B cell (primary cell): ENCODE results near the gene NUMB. TPM values are rescaled to one million over a fixed set of nuclear protein-coding genes. Genes with fewer than 3 reads are reported as not detected.

Source experiments
- ATAC-seq: fragments of 200-7000 bp; cut with Tn5 transposase; one replicate; pipeline ENCODE4 v1.10.0; 2021; ENCODE audit warnings: low read depth, mild to moderate bottlenecking, moderate number of reproducible peaks, moderate library complexity
- CTCF ChIA-PET: fragments of 350-600 bp; sonication (Branson Sonifier 250); formaldehyde crosslinking; loops from one replicate; lab custom pipeline; 2021; ENCODE audit warnings: antibody characterized with exemption, inconsistent platforms; lab: Charles Lee
- POLR2A ChIA-PET: fragments of 350-600 bp; sonication (Branson Sonifier 250); formaldehyde crosslinking; loops from one replicate; lab custom pipeline; 2021; ENCODE audit warnings: antibody characterized with exemption; lab: Charles Lee
- DNase-seq: peaks from one replicate; pipeline ENCODE4 v3.0.0; 2013
- H2AFZ ChIP-seq: 2 replicates; pipeline ENCODE4 v1.6.1; 2012; ENCODE audit warnings: mild to moderate bottlenecking, low read depth, low read length; ENCODE audit not compliant: insufficient read depth, poor library complexity, severe bottlenecking
- H3K27ac ChIP-seq, 2 donors: 1 replicate in 1 of 2; 2 replicates in 1 of 2; pipeline ENCODE4 v1.5.1; 2012 to 2013; ENCODE audit warnings: low read length in 2 of 2, mild to moderate bottlenecking in 2 of 2, moderate library complexity in 1 of 2
- H3K27me3 ChIP-seq, 4 experiments: fragments of 200-600 bp in 1 of 4; sonication (generic) in 1 of 4; replicated peaks in 1 of 4; 1 replicate in 2 of 4; 2 replicates in 2 of 4; pipeline versions ENCODE4 v1.6.1 to v1.7.0; 2013 to 2016; ENCODE audit warnings: low read length in 3 of 4, mild to moderate bottlenecking in 2 of 4, mixed read lengths in 1 of 4, moderate library complexity in 1 of 4; ENCODE audit not compliant: insufficient read depth in 4 of 4, control insufficient read depth in 3 of 4; ENCODE audit errors: control extremely low read depth in 1 of 4
- H3K36me3 ChIP-seq, 2 experiments: replicated peaks in 1 of 2; 1 replicate in 1 of 2; 2 replicates in 1 of 2; pipeline versions ENCODE4 v1.6.1 to v1.7.1; 2013; ENCODE audit warnings: low read length in 1 of 2; ENCODE audit not compliant: insufficient read depth in 2 of 2, control insufficient read depth in 1 of 2; ENCODE audit errors: control extremely low read depth in 1 of 2, extremely low read depth in 1 of 2
- H3K4me1 ChIP-seq, 2 donors: fragments of 200-600 bp in 1 of 2; sonication (generic) in 1 of 2; 1 replicate in 1 of 2; 2 replicates in 1 of 2; pipeline versions ENCODE4 v1.5.1 to v1.6.1; 2013 to 2017; ENCODE audit warnings: low read length in 2 of 2; ENCODE audit not compliant: control insufficient read depth in 2 of 2, insufficient read depth in 2 of 2
- H3K4me2 ChIP-seq: replicated peaks from 2 replicates; pipeline ENCODE3; 2012; ENCODE audit warnings: mild to moderate bottlenecking, low read depth, low read length; ENCODE audit not compliant: poor library complexity, severe bottlenecking
- H3K4me3 ChIP-seq, 5 experiments: fragments of 200-600 bp in 1 of 5; sonication (generic) in 1 of 5; 1 replicate in 3 of 5; 2 replicates in 2 of 5; pipeline versions ENCODE4 v1.5.1 to v1.7.0; 2011 to 2016; ENCODE audit warnings: low read length in 4 of 5, mild to moderate bottlenecking in 4 of 5, low read depth in 2 of 5, control low read depth in 1 of 5, moderate library complexity in 1 of 5; ENCODE audit not compliant: insufficient read depth in 1 of 5; ENCODE audit errors: control extremely low read depth in 1 of 5, extremely low read depth in 1 of 5
- H3K79me2 ChIP-seq: fragments of 200-600 bp; sonication (generic); one replicate; pipeline ENCODE4 v1.6.0; 2016; ENCODE audit warnings: low read length; ENCODE audit not compliant: control insufficient read depth, insufficient read depth
- H3K9ac ChIP-seq: fragments of 200-600 bp; sonication (generic); 2 replicates; pipeline ENCODE4 v1.6.1; 2017; ENCODE audit warnings: mild to moderate bottlenecking, low read length, moderate library complexity
- H3K9me3 ChIP-seq, 3 donors: one replicate each; pipeline versions ENCODE4 v1.6.1 to v1.7.1; 2013; ENCODE audit warnings: low read length in 2 of 3; ENCODE audit not compliant: control insufficient read depth in 2 of 3, insufficient read depth in 1 of 3; ENCODE audit errors: control extremely low read depth in 1 of 3
- H4K20me1 ChIP-seq: 2 replicates; pipeline ENCODE4 v1.6.0; 2012; ENCODE audit warnings: mild to moderate bottlenecking, low read length; ENCODE audit not compliant: insufficient read depth, control insufficient read depth, poor library complexity, severe bottlenecking
- H3K27ac Mint-ChIP-seq: one replicate; pipeline ENCODE4 v1.8.0; 2021; ENCODE audit warnings: mixed read lengths
- H3K27me3 Mint-ChIP-seq: one replicate; pipeline ENCODE4 v1.8.0; 2021; ENCODE audit warnings: mixed read lengths
- H3K4me1 Mint-ChIP-seq: one replicate; pipeline ENCODE4 v1.8.0; 2021; ENCODE audit warnings: mixed read lengths
- H3K4me3 Mint-ChIP-seq: one replicate; pipeline ENCODE4 v1.8.0; 2021; ENCODE audit warnings: mixed read lengths
- H3K9me3 Mint-ChIP-seq: one replicate; pipeline ENCODE4 v1.8.0; 2022; ENCODE audit warnings: mixed read lengths; ENCODE audit not compliant: insufficient read depth
- EZH2 ChIP-seq: IDR thresholded peaks from 2 replicates; pipeline ENCODE4 v1.6.1; 2012; ENCODE audit warnings: borderline replicate concordance, low read depth, mild to moderate bottlenecking, moderate library complexity, low read length; ENCODE audit not compliant: insufficient read depth, poor library complexity, severe bottlenecking
- WGBS: methylation state at CpG from one replicate; pipeline ENCODE4 v1.1.5; 2013; ENCODE audit warnings: missing lambda C conversion rate; ENCODE audit not compliant: insufficient coverage; 5-methylcytosine and 5-hydroxymethylcytosine counted together
- intact Hi-C: fragments of 100-400 bp; cut with micrococcal nuclease; formaldehyde crosslinking; loops from one replicate; pipeline ENCODE4 v1.10.0; 2022
- polyA plus RNA-seq: library from polyadenylated mRNA; depleted of rRNA; stranded (reverse); fragments of >200 nt; gene quantifications from 2 replicates; pipeline ENCODE4 v1.2.3, GENCODE V29; 2012
- total RNA-seq, 2 donors: library from RNA; stranded (reverse); fragments of 120-200 nt in 1 of 2; gene quantifications; 1 replicate in 1 of 2; 2 replicates in 1 of 2; pipeline versions ENCODE4 v1.2.3 to v1.2.4, GENCODE V29; 2013 to 2022
- TF ChIP-seq, protein P1 (sequence below): fragments of 200-600 bp; IDR thresholded peaks from one replicate; pipeline ENCODE4 v1.8.0; 2022; ENCODE audit warnings: antibody characterized with exemption, mild to moderate bottlenecking

The NUMB gene
- total and polyA plus RNA-seq, 2 donors (not counting 1 experiment from before 2014, with no cell fraction given): 63.4 to 102 TPM

DNA sequence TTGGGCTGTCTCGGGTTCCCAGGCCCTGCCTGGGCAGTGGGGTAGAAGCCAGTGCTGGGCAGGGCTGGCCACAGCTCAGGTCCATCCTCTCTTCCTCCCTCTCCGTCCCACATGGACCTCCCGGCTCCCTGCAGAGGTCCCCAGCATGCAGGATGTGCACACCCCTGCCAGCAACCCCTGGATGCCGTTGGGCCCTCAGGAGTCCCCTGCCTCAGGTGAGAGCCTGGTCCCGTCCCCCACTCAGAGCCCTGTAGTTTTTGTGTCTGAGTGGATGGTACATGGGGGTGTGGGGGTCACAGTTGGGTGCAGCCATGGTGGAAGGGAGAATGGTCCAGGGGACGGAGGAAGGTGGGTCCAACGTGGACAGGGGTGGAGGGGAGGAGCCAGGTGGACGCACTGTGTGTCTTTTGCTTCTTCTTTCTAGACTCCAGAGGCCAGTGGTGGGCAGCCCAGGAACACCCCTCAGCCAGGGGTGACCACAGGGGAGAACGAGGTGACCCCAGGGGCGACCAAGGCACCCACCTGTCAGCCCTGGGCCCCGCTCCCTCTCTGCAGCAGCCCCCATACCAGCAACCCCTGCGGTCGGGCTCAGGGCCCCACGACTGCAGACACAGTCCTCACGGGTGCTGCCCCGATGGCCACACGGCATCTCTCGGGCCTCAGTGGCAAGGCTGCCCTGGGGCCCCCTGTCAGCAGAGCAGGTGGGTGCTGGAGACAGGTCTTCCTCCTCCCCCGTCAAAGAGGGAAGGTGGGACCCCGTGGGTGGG lies 199.3 kb downstream of the NUMB start:
- H3K9me3 Mint-ChIP-seq: no peaks in the 10 kb centered on the region
- ChIA-PET POLR2A (interaction anchor here (0.6 kb wide), 2 partner anchors 27 to 32 kb away, joined by 4 to 7 read pairs; no protein-coding TSS in a partner anchor), CTCF (no interaction called here)
- peaks cover 8% of the 10 kb centered on the region for H3K4me1 Mint-ChIP-seq
- ATAC-seq (no peak), DNase-seq (no peak)
- Histone ChIP-seq H3K4me2 (no peak overlapping the region), H3K4me1 (no peaks in the 10 kb centered on the region), H3K9ac (no peak overlapping the region), H4K20me1 (no peaks in the 10 kb centered on the region), H3K27ac (no peak overlapping the region), H3K27me3 (no peaks in the 10 kb centered on the region), H3K79me2 (no peaks in the 10 kb centered on the region), H2AFZ (no peak overlapping the region), H3K9me3 (no peaks in the 10 kb centered on the region), H3K36me3 (no peaks in the 10 kb centered on the region), H3K4me3 (no peak overlapping the region)
- TF ChIP-seq, protein P1, sequence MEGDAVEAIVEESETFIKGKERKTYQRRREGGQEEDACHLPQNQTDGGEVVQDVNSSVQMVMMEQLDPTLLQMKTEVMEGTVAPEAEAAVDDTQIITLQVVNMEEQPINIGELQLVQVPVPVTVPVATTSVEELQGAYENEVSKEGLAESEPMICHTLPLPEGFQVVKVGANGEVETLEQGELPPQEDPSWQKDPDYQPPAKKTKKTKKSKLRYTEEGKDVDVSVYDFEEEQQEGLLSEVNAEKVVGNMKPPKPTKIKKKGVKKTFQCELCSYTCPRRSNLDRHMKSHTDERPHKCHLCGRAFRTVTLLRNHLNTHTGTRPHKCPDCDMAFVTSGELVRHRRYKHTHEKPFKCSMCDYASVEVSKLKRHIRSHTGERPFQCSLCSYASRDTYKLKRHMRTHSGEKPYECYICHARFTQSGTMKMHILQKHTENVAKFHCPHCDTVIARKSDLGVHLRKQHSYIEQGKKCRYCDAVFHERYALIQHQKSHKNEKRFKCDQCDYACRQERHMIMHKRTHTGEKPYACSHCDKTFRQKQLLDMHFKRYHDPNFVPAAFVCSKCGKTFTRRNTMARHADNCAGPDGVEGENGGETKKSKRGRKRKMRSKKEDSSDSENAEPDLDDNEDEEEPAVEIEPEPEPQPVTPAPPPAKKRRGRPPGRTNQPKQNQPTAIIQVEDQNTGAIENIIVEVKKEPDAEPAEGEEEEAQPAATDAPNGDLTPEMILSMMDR: no peak
- no peak for TF ChIP-seq EZH2
- WGBS: 94% methylated on average over 18 of the region's 20 CpGs
- no peak overlapping the region for H3K27ac Mint-ChIP-seq
- peaks cover 4% of the 10 kb centered on the region for H3K27me3 Mint-ChIP-seq
- H3K4me3 Mint-ChIP-seq: no peak overlapping the region
- intact Hi-C loops: no loop called here

DNA sequence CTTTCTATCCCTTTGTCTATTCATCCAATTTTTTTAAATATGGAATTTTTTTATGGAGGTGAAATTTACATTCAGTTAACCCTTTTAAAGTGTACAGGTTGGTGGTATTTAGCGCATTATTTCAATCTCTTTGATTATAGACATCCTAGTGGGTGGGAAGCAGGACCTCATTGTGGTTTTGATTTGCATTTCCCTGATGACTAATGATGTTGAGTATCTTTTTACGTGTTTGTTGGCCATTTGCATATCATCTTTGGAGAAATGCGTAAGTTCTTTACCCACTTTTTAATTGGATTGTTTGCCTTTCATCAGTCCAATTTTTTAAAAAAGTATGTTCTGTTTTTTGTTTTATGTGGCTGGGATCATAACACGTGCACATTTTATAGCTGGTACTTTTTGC lies 200.3 kb downstream of the NUMB start:
- no peak overlapping the region for H3K4me3 ChIP-seq
- ATAC-seq: peak; percentile 31
- CTCF ChIA-PET: no interaction called here

More for the DNA sequence above, 200.3 kb downstream of the NUMB start:
- no peaks in the 10 kb centered on the region for H3K36me3 ChIP-seq
- POLR2A ChIA-PET: interaction anchor here (0.6 kb wide), 1 partner anchor 166 kb away, joined by 3 read pairs; no protein-coding TSS in a partner anchor
- no peak overlapping the region for H3K9ac ChIP-seq
- no peak overlapping the region for H3K4me2 ChIP-seq
- H4K20me1 ChIP-seq: no peaks in the 10 kb centered on the region
- peak overlapping the region; percentile 13 for H3K4me3 Mint-ChIP-seq
- H3K27me3 Mint-ChIP-seq: peaks cover 4% of the 10 kb centered on the region
- H3K27ac ChIP-seq: no peak overlapping the region
- DNase-seq: no peak
- H3K79me2 ChIP-seq: no peaks in the 10 kb centered on the region
- intact Hi-C loops: no loop called here
- no peaks in the 10 kb centered on the region for H3K9me3 Mint-ChIP-seq
- no CpG with 5 or more reads among the region's 4 CpGs for WGBS
- no peaks in the 10 kb centered on the region for H3K9me3 ChIP-seq
- no peak overlapping the region for H3K27ac Mint-ChIP-seq
- H2AFZ ChIP-seq: no peak overlapping the region
- H3K27me3 ChIP-seq: no peaks in the 10 kb centered on the region
- H3K4me1 Mint-ChIP-seq: peaks cover 8% of the 10 kb centered on the region
- no peaks in the 10 kb centered on the region for H3K4me1 ChIP-seq
- TF ChIP-seq, protein P1: no peak
- TF ChIP-seq EZH2: no peak
